Stimulated activated CD4-positive, alpha-beta T cell treated with anti-CD3 and anti-CD28 coated beads, TNF-alpha, amount 100 ng/mL, for 4 hours (primary cell): ENCODE measurements around the gene EPB41L4A.
"Not testable (repeated sequence)": the region's sequence is repeated elsewhere in the genome, so short reads cannot be mapped to it uniquely, and the experiment has no call there.

ENCODE experiments used
- DNase-seq, 3 experiments: peaks; one replicate each; pipeline ENCODE4 v3.0.0-alpha.2; 2020; ENCODE audit warnings: low read depth in 3 of 3

EPB41L4A gene

DNA sequence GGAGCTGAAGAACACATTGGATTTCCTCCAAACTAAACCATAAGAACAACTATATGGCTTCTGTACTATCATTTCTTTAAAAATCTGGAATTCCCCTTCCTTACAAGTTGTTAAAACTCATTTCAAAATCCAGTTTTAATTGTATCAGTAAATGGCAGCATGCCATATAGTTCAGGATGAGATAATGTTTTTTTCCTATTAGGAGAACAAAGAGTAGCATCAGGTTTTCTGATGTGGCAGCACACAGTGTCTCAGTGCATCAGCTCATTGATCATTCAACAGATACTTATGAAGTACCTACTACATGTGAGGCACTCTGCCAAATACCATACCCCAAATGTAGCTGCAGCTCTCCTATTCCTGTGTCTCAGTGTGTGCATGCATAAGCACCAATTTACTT, 161.1 kb downstream of the EPB41L4A start:
- no peak for DNase-seq

DNA sequence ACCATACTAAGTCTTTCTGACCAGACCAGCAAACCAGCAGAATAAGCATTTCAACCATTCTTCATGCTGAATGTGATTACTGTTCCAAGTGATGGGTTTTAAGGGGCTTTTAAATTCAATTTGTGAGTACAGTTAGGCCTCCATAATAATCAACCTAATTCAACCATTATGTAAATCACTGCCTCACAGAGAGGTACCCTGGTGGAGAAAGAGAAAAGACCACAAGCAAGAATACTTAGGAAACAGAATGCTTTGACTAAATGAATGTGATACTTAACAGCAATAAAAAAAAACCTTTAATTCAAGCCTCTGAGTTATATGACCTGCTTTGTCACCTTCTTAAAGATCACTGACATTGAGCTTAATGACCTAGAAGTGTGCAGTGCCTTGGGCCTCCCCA, 162.1 kb downstream of the EPB41L4A start:
- no peak for DNase-seq

DNA sequence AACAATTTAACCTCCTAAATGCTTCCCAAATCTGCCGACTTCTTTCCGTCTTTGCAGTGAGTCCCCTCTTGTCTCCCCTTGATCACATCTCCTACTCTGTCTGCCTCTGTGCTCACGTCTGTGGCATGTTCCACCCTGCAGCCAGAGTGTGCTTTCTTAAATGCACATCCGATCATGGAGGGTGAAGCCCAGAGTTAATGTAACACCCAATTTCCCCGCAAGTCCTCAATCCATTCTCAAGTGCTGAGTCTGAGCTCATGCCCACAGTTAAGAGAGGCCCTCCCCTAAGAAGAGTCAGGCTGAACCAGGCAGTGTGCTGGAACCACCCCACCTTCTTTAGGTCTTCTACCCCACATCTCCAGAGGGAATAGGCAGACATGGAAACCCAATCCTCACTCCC, 164.8 kb downstream of the EPB41L4A start:
- DNase-seq: no peak

DNA sequence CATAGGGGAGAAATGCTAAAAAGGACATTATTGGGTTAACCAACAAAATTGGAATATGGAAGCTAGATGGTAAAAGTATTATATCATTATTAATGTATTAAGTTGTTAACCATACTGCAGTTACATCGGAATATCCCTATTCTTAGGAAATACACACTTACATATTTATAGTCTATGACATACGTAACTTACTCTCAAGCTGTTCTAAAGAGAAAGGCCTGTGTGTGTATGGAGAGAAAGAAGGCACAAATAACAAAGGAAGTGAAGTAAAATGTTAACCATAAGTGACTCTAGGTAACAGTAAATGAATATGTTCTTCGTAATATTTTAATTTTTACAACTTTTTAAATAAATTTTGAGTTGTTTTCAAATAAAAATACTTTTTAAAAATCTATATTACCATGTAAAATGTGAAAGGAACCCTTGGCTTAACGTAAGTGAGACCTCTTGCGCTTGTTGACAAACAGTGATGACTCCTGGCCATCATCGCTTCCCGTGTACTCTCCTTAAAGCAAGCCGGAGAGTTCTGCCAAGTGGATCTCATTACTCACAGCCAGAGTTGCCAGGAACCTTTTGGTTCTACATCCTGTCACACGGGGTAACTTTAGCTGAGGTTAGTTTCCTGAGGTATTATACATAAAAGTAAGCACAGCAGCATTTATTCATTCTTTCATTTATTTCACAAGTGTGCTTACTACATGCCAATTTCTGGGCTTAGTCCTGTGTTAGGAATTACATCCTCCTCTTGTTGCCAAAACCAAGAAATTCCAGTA, 165.4 kb downstream of the EPB41L4A start:
- DNase-seq: no peak

DNA sequence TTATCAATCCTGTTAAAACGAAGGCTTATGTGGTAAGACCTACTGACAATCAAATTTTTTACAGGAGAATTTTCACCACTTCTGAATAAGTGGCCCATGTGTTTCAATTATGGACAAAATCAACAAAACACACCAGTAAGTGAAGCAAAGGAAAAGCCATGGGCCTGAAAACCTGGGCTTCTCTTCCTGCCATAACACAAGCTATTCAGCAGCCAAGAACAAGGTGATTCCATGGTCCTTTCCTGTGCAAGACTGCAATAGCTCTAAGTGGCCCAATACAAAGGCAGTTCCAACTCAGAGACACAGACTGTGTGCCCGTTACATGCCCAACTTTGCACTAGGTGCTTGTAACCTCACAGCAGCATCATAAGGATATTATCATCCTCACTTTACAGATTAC, 168.5 kb downstream of the EPB41L4A start:
- DNase-seq: no peak

DNA sequence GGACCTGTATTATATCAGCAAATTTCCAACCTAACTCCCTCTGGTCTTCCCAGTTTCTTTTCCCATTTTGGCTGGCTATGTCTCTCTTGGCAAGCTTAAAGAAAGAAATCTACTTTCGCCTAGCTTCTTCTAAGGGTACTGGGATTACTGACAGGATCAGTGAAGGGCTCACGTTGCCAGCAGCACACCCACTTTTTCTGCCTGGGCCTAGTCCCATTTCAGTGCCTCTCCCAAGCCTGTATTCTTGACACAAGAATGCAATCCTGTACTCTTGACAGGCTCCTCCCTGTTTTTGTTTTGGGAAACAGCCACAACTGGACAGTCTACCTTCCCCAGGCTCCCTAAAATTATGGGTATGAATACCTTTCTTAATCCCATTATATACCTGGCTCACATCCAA, 170.5 kb downstream of the EPB41L4A start:
- DNase-seq: no peak

DNA sequence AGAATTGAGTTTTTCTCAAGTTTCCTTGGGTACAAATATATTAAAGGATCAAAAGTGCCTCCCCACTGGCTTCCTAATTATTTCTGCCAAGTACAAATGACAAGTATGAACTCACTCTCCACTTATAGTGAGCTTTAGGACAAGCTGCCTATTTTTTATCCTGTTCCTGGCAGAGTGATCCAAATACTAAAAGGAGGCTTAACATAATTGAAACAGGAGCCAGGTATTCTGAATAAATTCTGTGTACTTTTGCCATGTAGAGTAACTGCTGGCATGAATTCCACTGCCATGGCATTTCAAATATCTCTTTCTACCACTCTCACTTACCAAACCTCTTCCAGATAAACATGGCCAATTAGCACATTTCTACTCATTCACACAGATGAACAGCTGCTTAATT, 171.1 kb downstream of the EPB41L4A start:
- DNase-seq: no peak

DNA sequence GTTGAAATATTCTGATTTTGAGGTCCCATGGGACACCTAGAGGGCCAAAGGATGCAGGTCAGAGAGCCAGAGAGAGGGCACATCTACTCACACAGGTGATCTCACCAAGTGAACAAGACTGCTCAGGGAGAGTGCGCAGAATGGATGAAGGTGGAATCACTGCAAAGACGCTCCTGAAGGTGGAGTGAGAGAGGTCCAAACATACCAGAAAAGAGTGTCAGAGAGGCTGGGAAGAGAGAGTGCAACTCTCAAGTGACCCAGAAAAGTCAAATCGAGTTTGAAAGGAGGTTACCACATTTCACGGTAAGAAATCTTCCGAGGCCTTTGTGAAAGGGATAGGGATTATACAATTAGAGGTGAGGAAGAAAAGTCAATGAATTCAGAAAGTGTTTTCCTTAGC, 173.4 kb downstream of the EPB41L4A start:
- DNase-seq: no peak

DNA sequence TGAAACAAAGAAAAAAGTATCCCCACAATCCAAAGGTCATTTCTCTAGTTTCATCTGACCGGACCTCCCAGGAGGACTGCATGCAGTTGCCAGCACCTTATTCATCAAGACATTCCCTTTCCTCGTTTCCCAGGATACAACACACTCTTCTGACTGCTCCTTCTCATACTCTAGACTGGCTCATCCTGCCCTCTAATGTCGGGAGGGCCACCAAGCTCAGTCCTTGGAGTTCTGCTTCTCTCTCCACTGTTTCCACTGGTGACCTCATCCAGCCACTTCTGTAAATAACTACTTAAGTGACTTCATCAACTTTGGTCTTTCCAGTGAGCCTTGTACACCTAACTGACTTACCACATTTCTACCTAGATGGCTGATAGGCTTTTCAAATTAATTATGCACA, 179.1 kb downstream of the EPB41L4A start:
- DNase-seq: no peak

DNA sequence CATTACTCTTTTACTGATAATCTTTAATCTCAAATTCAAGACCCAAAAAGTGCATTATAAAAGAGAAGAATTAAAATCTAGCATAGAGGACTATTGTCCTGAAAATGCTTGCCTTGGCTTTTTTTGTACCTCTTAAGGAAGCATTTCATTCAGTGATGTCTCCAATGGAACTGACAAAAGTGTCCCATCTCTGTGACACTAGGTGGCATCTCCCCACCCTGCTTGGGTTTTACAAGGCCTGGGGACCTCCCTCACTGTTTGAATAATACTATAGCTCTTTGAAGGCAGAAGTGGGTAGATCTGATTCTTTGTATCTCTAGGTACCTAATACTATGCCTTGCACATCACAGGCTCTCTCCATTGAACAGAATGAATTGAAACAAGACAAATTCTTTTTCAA, 180.6 kb downstream of the EPB41L4A start:
- DNase-seq: no peak

DNA sequence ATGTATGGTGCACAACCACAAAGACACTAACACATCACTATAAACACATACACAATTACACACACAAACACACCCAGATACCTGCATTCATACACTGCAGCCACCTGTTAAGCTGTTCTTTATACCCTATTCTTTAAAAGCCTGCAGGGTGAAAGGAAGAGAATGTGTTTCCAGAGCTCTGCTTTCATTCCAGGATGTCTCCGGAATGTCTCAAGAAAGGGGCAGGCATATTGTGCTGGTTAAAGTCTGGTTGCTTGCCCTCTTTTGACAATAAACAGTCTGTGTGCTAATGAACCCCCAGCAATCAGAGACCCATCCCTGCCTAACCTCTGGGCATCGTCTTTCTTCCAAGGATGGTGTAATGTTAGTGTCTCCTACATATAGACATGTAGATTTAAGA, 181.6 kb downstream of the EPB41L4A start:
- DNase-seq: no peak

DNA sequence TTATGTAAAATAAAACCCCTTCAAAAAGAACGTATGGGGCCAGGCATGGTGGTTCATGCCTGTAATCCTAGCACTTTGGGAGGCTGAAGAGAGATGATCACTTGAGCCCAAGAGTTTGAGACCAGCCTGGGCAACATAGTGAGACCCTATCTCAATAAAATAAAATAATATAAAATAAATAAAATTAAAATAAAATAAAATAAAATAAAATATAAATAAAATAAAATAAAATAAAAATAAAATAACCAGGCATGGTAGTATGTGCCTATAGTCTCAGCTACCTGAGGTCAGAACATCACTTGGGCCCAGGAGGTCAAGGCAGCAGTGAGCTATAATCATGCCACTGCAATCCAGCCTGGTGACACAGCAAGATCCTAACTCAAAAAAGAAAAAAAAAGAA, 185.1 kb downstream of the EPB41L4A start:
- DNase-seq: no peak

DNA sequence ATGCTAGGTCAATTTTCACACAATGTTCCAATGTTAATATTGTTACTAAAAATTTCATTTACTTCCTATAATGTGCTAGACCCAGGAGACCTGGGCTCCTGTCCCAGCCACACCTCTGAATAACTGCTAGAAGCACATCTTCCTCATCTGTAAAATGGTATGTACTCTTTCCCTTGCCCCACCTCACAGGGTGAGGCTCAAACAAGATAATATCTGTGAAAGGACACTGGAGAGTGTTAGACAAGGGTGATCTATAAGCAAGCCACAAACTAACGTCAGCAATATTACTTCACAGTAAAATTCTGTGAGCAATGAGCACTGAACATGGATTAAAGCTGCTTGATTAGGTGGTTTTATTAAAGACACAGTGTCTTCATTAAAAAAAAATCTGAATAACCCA, 186.4 kb downstream of the EPB41L4A start:
- DNase-seq: no peak

DNA sequence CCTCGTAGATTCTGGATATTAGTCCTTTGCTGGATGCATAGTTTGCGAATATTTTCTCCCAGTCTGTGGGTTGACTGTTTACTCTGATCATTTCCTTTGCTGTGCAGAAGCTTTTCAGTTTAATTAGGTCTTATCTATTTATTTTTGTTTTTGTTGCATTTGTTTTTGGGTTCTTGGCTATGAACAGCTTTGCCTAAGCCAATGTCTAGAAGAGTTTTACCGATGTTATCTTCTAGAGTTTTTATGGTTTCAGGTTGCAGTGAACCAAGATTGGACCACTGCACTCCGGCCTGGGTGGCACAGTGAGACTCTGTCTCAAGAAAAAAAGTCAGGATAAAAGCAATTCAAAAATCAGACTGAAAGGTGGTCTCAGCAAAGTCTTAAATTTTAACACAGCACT, 188.5 kb downstream of the EPB41L4A start:
- no peak for DNase-seq

DNA sequence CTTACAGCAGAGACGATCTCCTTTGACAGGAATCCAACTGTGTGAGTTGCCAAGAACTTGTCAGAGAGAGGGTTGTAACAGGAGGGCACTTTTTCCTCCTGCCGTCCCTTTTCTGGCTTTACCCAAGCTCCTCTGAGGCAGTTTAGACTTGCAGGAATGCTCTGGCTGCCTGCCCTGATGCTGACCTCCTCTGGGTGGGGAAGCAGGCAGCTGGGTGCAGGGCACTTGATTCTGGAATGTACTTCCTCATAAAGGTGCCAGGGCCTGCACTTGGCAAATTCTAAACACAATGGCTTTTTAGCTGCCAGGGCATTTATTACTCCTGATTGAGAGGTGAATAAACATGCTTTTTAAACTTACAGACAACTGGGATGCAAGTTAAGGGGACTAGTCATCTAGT, 190.4 kb downstream of the EPB41L4A start:
- no peak for DNase-seq

DNA sequence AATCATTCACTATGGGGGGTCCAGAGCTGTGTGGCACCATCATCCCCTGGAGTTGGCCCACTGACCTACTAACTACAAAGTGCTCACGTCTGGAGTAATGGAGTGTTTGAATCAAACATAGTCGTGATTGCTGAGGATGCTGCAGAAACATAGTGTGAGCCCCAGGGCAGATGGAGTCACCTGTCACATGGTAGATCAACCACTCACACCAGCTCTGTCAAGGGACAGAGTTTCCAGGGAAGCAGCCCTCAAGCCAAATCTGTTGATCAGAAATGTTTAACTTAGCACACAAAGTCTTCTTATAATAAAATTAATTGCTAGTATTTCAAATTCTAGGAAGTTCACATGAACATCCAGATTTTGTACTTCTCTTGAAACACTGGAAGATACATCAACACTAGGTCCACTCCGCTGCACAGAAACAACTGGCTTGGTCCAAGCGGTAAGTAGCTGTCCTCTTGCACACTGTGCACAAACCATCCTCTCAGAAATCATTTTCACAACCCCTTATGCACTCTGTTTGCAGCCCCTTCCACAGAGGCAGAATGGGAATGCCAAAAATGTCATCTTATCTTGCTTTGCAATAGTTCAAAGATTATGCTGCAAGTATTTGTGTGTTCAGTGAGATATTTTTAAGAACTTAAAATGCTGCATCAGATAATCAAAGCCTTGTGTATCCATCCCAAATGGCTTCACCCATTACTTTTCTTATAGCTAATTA, 191.0 kb downstream of the EPB41L4A start:
- DNase-seq: no peak

DNA sequence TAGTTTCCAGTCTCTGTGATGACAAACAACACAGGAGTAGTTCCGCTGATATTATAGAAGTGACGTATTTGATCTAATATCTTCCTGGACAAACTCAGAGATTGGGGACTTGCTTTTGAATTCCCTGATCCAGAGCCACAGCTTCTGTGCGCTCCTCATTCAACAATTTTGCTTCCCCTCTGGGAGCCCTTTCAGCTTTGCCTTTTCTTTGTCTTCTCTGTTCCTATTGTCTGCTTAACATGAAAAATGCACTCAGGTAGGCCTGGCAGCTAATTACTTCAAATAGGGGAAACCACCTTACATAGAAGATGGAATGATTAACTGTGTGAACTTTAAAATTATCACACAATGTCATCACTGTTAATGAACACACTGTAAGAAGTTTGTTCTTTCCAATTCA, 192.9 kb downstream of the EPB41L4A start:
- DNase-seq: no peak

DNA sequence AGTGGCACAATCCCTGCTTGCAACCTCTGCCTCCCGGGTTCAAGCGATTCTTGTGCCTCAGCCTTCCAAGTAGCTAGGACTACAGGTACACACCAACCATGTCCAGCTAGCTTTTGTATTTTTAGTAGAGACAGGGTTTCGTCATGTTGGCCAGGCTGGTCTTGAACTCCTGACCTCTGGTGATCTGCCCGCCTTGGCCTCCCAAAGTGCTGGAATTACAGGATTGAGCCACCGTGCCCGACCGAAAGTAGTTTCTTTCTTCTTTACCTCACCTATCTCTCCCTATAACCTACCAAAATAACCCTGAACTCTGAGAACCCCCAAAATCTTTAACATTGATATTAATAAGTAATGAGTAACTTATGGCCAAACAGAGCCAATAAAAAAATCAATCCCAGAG, 196.1 kb downstream of the EPB41L4A start:
- not testable (repeated sequence) for DNase-seq

DNA sequence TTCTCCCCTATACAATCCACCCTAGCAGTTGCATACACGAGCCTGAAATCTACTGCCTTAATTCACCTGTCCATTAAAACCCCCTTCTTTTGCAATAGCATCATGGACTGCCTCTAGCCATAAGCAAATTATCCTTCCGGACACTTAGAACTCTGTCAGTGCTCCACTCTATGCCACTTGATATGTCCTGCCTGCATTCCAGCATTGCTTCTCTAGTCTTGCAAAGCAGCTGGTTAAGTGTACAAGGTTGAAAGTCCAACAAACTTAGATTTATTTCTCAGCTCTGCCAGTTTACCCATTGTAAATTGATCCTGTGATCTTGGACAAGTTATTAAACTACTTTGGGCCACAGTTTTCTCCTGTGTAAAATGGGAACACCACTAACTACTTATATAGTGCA, 197.9 kb downstream of the EPB41L4A start:
- no peak for DNase-seq

DNA sequence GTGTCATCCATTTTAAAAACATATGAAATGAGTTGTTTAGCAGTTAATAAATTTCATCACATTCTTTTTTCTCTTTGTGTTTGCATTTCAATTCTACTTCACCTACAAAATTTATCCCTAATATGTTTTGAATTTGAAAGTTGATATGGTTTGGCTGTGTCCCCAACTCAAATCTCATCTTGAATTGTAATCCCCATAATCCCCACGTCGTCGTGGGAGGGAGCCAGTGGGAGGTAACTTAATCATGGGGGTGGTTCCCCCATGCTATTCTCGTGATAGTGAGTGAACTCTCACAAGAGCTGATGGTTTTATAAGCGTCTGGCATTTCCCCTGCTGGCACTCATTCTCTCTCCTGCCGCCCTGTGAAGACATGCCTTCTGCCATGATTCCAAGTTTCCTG, 200.1 kb downstream of the EPB41L4A start:
- DNase-seq: no peak

DNA sequence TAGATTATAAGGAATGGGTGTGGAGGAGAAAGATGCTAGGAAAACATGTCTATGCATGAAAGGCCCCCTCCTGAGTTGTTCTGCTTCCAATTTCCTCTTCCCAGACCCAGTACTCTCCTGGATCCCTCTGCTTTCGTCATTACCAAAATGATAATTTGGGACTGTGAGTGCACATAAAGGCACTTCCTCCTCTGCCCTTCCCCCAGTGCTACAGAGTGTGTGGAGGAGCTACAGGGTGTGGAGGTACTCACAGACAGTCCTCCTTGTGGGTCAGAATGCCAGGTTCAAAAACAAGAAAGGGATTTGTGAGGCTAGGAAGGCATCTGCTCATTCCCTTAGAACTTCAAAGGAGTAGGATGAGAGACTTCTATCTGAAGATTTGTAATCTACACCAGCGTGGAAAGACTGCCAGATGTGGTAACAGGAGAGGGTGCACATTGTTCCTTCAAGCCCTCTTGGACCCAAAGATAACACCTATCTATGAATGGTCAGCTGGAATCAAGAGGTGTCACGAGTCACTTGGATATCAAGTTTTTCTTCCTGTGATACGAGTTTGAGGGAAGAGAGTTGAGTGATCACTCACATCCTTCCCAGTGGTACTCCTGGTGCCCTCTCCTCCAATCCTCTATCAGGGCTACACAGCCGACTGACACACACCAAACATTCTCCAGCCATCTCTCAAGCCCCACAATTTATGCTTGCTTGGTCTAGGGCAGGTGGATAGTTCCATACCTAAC, 201.1 kb downstream of the EPB41L4A start:
- DNase-seq: no peak

DNA sequence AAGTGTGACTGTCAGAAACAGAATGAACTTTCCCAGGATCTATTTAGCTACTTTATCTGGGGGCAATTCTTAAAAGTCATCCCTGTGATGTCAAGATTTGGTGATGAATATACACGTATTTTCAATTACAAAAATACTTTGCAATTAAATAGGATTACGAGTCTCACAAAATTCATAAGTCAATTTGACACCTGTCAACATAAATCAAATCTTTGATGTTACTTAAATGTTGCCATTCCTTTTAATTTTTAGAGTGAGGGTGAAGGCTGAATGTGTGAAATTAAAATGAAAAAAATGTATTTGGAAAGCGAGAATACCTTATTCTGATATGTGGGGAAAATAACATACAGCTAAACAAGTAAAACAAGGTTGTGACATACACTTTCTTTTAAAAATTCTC, 202.9 kb downstream of the EPB41L4A start:
- no peak for DNase-seq

DNA sequence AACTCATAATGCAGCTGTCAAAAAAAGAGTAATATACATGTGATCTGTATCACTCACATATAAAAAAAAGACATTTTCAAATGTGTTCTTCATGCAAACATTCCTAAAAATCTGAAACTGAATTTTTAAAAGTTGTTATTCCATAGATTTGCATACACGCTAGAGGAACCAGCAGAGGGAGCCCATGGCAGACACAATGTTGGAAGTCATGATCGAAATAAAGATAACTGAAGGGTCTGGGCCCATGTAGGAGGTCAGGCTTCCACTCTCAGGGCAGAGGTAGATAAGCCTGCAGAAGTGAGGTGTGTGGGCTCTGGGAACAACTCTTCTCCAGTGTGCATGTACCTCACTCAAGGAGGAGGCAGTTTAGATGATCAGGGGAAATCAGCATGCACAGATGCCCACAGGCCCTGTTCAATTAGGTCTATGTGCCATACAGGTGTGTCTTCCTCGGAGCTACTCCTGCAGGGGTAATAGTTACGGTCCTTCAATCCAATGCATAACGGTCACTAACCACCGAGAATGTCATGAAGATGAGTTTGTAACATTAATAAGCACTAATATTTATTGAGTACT, 208.6 kb downstream of the EPB41L4A start:
- no peak for DNase-seq
